OCI-LY7 (cell line): Measurements from ENCODE around the gene SPART. TPM values are rescaled to one million over a fixed set of nuclear protein-coding genes. Genes with fewer than 3 reads are reported as not detected.

Experiments used
- BruUV-seq: library from RNA; stranded (reverse); fragments of 400-500 nt; replicated peaks from 2 replicates; lab custom pipeline; 2021; lab: Mats Ljungman, UMichigan
- CTCF ChIA-PET: fragments of 300-600 bp; sonication (Branson Sonifier 250); formaldehyde crosslinking; loops from one replicate; lab custom pipeline; 2022; ENCODE audit warnings: antibody characterized with exemption; ENCODE audit not compliant: unreplicated experiment; lab: Charles Lee
- POLR2A ChIA-PET: fragments of 300-600 bp; sonication (Branson Sonifier 250); formaldehyde crosslinking; loops from one replicate; lab custom pipeline; 2022; ENCODE audit warnings: antibody characterized with exemption; lab: Charles Lee
- DNase-seq: peaks from one replicate; pipeline ENCODE4 v3.0.0-alpha.2; 2015; ENCODE audit warnings: low spot score
- H2AFZ ChIP-seq: fragments of 200-600 bp; sonication (generic), shearing (Covaris generic); 2 replicates; pipeline ENCODE4 v1.6.1; 2014; ENCODE audit warnings: mild to moderate bottlenecking, antibody characterized with exemption, low read length, moderate library complexity
- H3K27ac ChIP-seq: fragments of 200-600 bp; sonication (generic); 2 replicates; pipeline ENCODE4 v1.5.1; 2014; ENCODE audit warnings: mixed run types, low read depth, mild to moderate bottlenecking, moderate library complexity, low read length, inconsistent platforms; ENCODE audit not compliant: poor library complexity, severe bottlenecking
- H3K36me3 ChIP-seq: fragments of 200-600 bp; sonication (generic); 2 replicates; pipeline ENCODE4 v1.6.1; 2014; ENCODE audit warnings: mild to moderate bottlenecking, antibody characterized with exemption, low read length, moderate library complexity, mixed read lengths; ENCODE audit not compliant: insufficient read depth
- H3K4me1 ChIP-seq: fragments of 200-600 bp; sonication (generic); 2 replicates; pipeline ENCODE4 v1.5.1; 2014; ENCODE audit warnings: mild to moderate bottlenecking, low read length; ENCODE audit not compliant: insufficient read depth, poor library complexity, severe bottlenecking
- H3K4me2 ChIP-seq: fragments of 200-600 bp; sonication (generic); 2 replicates; pipeline ENCODE4 v1.6.1; 2014; ENCODE audit warnings: mild to moderate bottlenecking, low read length
- H3K4me3 ChIP-seq: fragments of 200-600 bp; sonication (generic); 2 replicates; pipeline ENCODE4 v1.5.1; 2014; ENCODE audit warnings: mild to moderate bottlenecking, low read depth, low read length; ENCODE audit not compliant: poor library complexity, severe bottlenecking
- H3K79me2 ChIP-seq: fragments of 200-600 bp; sonication (generic); 2 replicates; pipeline ENCODE4 v1.6.1; 2016; ENCODE audit warnings: low read depth, mild to moderate bottlenecking, low read length, moderate library complexity, mixed read lengths; ENCODE audit not compliant: insufficient read depth
- H3K9me2 ChIP-seq: fragments of 200-600 bp; sonication (generic); 2 replicates; pipeline ENCODE4 v1.6.1; 2016; ENCODE audit warnings: mild to moderate bottlenecking, low read length, mixed read lengths; ENCODE audit not compliant: insufficient read depth
- H3K9me3 ChIP-seq: fragments of 200-600 bp; sonication (generic); 2 replicates; pipeline ENCODE4 v1.6.1; 2014; ENCODE audit warnings: mild to moderate bottlenecking, mixed run types, low read length, mixed read lengths
- H4K20me1 ChIP-seq: fragments of 200-600 bp; sonication (generic); 2 replicates; pipeline ENCODE4 v1.6.1; 2014; ENCODE audit warnings: mild to moderate bottlenecking, antibody characterized with exemption, low read length, moderate library complexity, mixed read lengths; ENCODE audit not compliant: insufficient read depth
- EZH2phosphoT487 ChIP-seq: fragments of 200-600 bp; sonication (generic); IDR thresholded peaks from 2 replicates; pipeline ENCODE4 v1.6.1; 2018; ENCODE audit warnings: low read depth, borderline replicate concordance, mild to moderate bottlenecking, mixed run types, antibody characterized with exemption, low read length, moderate library complexity, mixed read lengths
- intact Hi-C: fragments of 100-400 bp; cut with micrococcal nuclease; formaldehyde crosslinking; loops from one replicate; pipeline ENCODE4 v1.10.0; 2022; ENCODE audit not compliant: unreplicated experiment
- total RNA-seq, 2 experiments: library from RNA; depleted of rRNA in 1 of 2; stranded (reverse); fragments of >200 nt in 1 of 2; shearing (Covaris generic) in 1 of 2; gene quantifications; 2 replicates each; pipeline ENCODE4 v1.2.3, GENCODE V29; 2014 to 2022
- TF ChIP-seq, protein P1 (sequence below): fragments of 200-600 bp; sonication (generic); conservative IDR thresholded peaks from 2 replicates; pipeline ENCODE4 v1.5.1; 2014; ENCODE audit warnings: mild to moderate bottlenecking, antibody characterized with exemption, low read length, moderate library complexity, mixed read lengths

The SPART gene
- total RNA-seq, 2 experiments from 2014 or later, result not detected

GRCh38 chr13:36286006-36286405 is 60.2 kb downstream of the SPART start:
- Histone ChIP-seq H3K9me3 (peaks cover 10% of the 10 kb centered on the region; the same call in 1 of the 2 replicates), H4K20me1 (no peaks in the 10 kb centered on the region), H3K9me2 (no peaks in the 10 kb centered on the region), H3K79me2 (no peaks in the 10 kb centered on the region), H3K36me3 (no peaks in the 10 kb centered on the region), H2AFZ (no peak overlapping the region), H3K4me2 (no peak overlapping the region), H3K27ac (no peak overlapping the region), H3K4me3 (no peak overlapping the region), H3K4me1 (no peaks in the 10 kb centered on the region)
- intact Hi-C loops, result no loop called here
- no TSS peak for BruUV-seq
- CTCF ChIA-PET, result no interaction called here
- POLR2A ChIA-PET, result interaction anchor here (0.6 kb wide), 1 partner anchor 785 kb away, joined by 4 read pairs; no protein-coding TSS in a partner anchor
- TF ChIP-seq, protein P1, sequence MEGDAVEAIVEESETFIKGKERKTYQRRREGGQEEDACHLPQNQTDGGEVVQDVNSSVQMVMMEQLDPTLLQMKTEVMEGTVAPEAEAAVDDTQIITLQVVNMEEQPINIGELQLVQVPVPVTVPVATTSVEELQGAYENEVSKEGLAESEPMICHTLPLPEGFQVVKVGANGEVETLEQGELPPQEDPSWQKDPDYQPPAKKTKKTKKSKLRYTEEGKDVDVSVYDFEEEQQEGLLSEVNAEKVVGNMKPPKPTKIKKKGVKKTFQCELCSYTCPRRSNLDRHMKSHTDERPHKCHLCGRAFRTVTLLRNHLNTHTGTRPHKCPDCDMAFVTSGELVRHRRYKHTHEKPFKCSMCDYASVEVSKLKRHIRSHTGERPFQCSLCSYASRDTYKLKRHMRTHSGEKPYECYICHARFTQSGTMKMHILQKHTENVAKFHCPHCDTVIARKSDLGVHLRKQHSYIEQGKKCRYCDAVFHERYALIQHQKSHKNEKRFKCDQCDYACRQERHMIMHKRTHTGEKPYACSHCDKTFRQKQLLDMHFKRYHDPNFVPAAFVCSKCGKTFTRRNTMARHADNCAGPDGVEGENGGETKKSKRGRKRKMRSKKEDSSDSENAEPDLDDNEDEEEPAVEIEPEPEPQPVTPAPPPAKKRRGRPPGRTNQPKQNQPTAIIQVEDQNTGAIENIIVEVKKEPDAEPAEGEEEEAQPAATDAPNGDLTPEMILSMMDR, result no peak
- no peak for TF ChIP-seq EZH2phosphoT487
- DNase-seq, result no peak

GRCh38 chr13:36282821-36283432 is 63.3 kb downstream of the SPART start:
- Histone ChIP-seq H3K36me3 (no peaks in the 10 kb centered on the region), H3K4me2 (no peak overlapping the region), H2AFZ (no peak overlapping the region), H3K27ac (no peak overlapping the region), H3K9me2 (no peaks in the 10 kb centered on the region), H3K4me3 (no peak overlapping the region), H3K79me2 (no peaks in the 10 kb centered on the region), H4K20me1 (no peaks in the 10 kb centered on the region), H3K4me1 (no peaks in the 10 kb centered on the region), H3K9me3 (no peaks in the 10 kb centered on the region)
- intact Hi-C loops, result no loop called here
- no peak for TF ChIP-seq EZH2phosphoT487
- TF ChIP-seq, protein P1, result peak; percentile 93
- ChIA-PET CTCF (no interaction called here), POLR2A (interaction anchor here (0.5 to 1.3 kb wide), 3 partner anchors 9 to 1728 kb away, joined by 3 to 4 read pairs (median 4); no protein-coding TSS in a partner anchor)
- BruUV-seq, result no TSS peak
- peak; percentile 31 for DNase-seq

- TF ChIP-seq, protein P1, result peak; percentile 73
- no peak for TF ChIP-seq EZH2phosphoT487
- Histone ChIP-seq H3K4me2 (no peak overlapping the region), H3K79me2 (no peaks in the 10 kb centered on the region), H3K9me2 (no peaks in the 10 kb centered on the region), H4K20me1 (no peaks in the 10 kb centered on the region), H3K4me3 (no peak overlapping the region), H2AFZ (no peak overlapping the region), H3K4me1 (no peaks in the 10 kb centered on the region), H3K36me3 (no peaks in the 10 kb centered on the region), H3K9me3 (no peaks in the 10 kb centered on the region), H3K27ac (no peak overlapping the region)
- intact Hi-C loops, result loop anchor here (5.0 kb wide), 1 partner anchor 298 kb away; no protein-coding TSS in a partner anchor
- ChIA-PET POLR2A (no interaction called here), CTCF (no interaction called here)
- DNase-seq, result peak; percentile 35
- no TSS peak for BruUV-seq
These were observed 70.8 kb downstream of the SPART start for GRCh38 chr13:36275190-36276002.
